GM06990 (cell line): Measurements from ENCODE around the gene SPINDOC.

Experiments
- DNase-seq: peaks from one replicate; pipeline ENCODE4 v3.0.0-alpha.2; 2011; ENCODE audit not compliant: insufficient read length; ENCODE audit errors: extremely low read depth
- H3K27me3 ChIP-seq: replicated peaks from 2 replicates; pipeline ENCODE4 v1.6.0; 2011; ENCODE audit warnings: low read length; ENCODE audit not compliant: control insufficient read depth, insufficient read depth
- H3K36me3 ChIP-seq: 2 replicates; pipeline ENCODE4 v1.5.1; 2011; ENCODE audit warnings: low read length; ENCODE audit not compliant: control insufficient read depth, insufficient read depth
- H3K4me3 ChIP-seq: replicated peaks from 2 replicates; pipeline ENCODE4 v1.5.1; 2011; ENCODE audit warnings: low read depth, mild to moderate bottlenecking, control low read depth, low read length
- TF ChIP-seq, protein P1 (sequence below): IDR thresholded peaks from 2 replicates; pipeline ENCODE4 v1.5.1; 2011; ENCODE audit warnings: low read length, control low read depth, mild to moderate bottlenecking, inconsistent platforms; ENCODE audit not compliant: insufficient read depth, poor library complexity, severe bottlenecking

SPINDOC gene

GRCh38 chr11:63872800-63873197 is 59.5 kb downstream of the SPINDOC start:
- peaks cover 12% of the 10 kb centered on the region for H3K36me3 ChIP-seq
- no peak for DNase-seq

GRCh38 chr11:63873311-63873710 is 60.1 kb downstream of the SPINDOC start:
- TF ChIP-seq, protein P1, sequence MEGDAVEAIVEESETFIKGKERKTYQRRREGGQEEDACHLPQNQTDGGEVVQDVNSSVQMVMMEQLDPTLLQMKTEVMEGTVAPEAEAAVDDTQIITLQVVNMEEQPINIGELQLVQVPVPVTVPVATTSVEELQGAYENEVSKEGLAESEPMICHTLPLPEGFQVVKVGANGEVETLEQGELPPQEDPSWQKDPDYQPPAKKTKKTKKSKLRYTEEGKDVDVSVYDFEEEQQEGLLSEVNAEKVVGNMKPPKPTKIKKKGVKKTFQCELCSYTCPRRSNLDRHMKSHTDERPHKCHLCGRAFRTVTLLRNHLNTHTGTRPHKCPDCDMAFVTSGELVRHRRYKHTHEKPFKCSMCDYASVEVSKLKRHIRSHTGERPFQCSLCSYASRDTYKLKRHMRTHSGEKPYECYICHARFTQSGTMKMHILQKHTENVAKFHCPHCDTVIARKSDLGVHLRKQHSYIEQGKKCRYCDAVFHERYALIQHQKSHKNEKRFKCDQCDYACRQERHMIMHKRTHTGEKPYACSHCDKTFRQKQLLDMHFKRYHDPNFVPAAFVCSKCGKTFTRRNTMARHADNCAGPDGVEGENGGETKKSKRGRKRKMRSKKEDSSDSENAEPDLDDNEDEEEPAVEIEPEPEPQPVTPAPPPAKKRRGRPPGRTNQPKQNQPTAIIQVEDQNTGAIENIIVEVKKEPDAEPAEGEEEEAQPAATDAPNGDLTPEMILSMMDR: no peak
- Histone ChIP-seq H3K27me3 (no peaks in the 10 kb centered on the region), H3K36me3 (peaks cover 12% of the 10 kb centered on the region), H3K4me3 (no peak overlapping the region)
- no peak for DNase-seq

More at GRCh38 chr11:63872800-63873197, 59.5 kb downstream of the SPINDOC start:
- TF ChIP-seq, protein P1: no peak
- no peak overlapping the region for H3K4me3 ChIP-seq
- no peaks in the 10 kb centered on the region for H3K27me3 ChIP-seq

GRCh38 chr11:63874511-63874910 is 61.3 kb downstream of the SPINDOC start:
- Histone ChIP-seq H3K27me3 (no peaks in the 10 kb centered on the region), H3K4me3 (no peak overlapping the region), H3K36me3 (peaks cover 10% of the 10 kb centered on the region)
- TF ChIP-seq, protein P1: no peak
- DNase-seq: no peak

- TF ChIP-seq, protein P1: no peak
- Histone ChIP-seq H3K4me3 (no peak overlapping the region), H3K36me3 (peaks cover 10% of the 10 kb centered on the region), H3K27me3 (no peaks in the 10 kb centered on the region)
- no peak for DNase-seq
These were observed 62.3 kb downstream of the SPINDOC start for GRCh38 chr11:63875506-63876065.

DNA sequence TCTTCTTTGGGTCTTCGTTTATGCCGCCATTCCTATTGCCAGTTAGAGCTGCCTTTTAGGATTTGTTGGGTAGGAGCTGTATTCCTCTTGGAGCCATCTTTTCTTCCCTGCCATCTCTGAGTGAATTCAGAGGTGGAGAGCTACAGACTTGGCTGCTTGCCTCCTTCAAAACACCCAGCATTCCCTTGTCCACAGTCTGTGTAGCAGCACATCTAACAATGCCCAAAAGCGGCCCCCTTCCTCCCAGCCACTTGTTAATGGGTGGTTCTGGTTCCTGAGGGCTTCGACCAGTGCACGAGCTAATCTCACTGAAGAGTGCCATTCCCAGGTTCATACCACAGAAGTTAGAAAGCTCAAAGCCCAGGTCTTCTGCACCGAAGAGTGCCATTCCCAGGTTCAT is 63.4 kb downstream of the SPINDOC start:
- no peak for DNase-seq
- Histone ChIP-seq H3K4me3 (no peak overlapping the region), H3K27me3 (no peaks in the 10 kb centered on the region), H3K36me3 (peaks cover 10% of the 10 kb centered on the region)
- TF ChIP-seq, protein P1: no peak
